GM18526 (cell line): ENCODE measurements around the gene UBTD2.

ENCODE experiments used
- POLR2A ChIP-seq: IDR thresholded peaks from 3 replicates; pipeline ENCODE4 v1.6.1; 2011; ENCODE audit not compliant: insufficient read length; ENCODE audit errors: extremely low read depth

The UBTD2 gene, protein sequence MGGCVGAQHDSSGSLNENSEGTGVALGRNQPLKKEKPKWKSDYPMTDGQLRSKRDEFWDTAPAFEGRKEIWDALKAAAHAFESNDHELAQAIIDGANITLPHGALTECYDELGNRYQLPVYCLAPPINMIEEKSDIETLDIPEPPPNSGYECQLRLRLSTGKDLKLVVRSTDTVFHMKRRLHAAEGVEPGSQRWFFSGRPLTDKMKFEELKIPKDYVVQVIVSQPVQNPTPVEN

GRCh38 chr5:172283020-172283861, at the start of gene UBTD2:
Gene UBTD2 (minus strand): TSS chr5:172283764. CDS start chr5:172283665, 99 bp downstream.
- TF ChIP-seq POLR2A = no peak

GRCh38 chr5:172325452-172325851, 41.9 kb upstream of the UBTD2 start:
- no peak for TF ChIP-seq POLR2A

DNA sequence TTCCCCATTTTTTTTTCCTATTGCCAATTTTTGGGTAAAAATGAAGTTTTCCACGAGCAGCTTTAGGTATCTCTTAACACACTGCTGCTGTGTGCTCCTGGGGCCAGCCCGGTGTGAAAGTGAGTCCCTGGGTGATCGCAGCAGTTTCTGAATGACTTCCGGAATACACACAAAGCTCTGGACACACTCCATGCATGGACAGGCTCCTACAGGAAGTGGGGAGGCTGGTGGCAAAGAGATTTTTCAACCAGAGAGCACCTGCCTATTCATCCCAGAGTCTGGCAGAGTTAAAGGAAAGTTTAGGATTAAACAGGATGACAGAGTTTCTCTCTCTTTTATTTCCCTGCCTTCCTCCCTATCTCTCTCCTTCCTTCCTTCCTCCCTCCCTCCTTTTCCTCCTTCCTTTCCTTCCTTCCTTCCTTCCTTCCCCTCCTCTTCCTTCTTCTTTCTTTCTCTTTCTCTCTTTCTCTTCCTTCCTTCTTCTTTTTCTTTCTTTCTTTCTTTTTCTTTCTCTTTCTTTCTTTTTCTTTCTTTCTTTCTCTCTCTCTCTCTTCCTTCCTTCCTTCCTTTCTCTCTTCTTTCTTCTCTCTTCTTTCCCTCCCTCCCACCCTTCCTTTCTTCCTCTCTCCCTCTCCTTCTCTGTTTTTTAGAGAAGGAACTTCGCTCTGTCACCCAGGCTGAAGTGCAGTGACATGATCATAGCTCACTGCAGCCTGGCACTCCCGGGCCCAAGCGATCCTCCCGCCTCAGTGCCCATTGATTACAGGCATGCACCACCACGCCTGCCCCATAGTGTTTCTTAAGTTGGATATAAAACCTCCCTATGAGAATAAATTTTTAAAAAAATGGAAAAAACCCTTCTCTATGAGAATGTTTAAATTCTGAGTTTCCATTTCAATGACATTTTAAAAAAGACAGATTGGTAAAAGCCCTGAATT, 38.7 kb upstream of the UBTD2 start:
- no peak for TF ChIP-seq POLR2A

DNA sequence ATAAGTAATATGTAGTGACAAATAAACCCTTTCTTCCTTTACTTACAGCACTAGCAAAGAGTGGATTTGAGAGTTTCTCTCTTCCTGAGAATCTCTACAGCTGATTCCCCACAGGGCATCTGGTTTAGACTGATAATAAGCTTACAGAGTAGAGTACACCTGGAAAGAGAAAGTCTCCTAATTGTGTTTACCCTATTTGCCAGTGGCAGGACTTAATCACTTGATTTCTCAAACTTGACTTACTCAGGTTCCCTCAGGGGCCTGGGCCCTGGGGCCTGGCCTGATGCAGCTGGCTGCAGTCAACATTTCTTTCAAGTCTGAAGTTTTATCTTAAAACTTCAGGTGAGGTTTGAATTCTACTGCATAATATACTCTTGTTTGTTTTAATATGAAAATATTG, 38.0 kb upstream of the UBTD2 start:
- no peak for TF ChIP-seq POLR2A

GRCh38 chr5:172319708-172320441, 36.3 kb upstream of the UBTD2 start:
- TF ChIP-seq POLR2A = no peak

GRCh38 chr5:172315587-172316493, 32.3 kb upstream of the UBTD2 start:
- no peak for TF ChIP-seq POLR2A

DNA sequence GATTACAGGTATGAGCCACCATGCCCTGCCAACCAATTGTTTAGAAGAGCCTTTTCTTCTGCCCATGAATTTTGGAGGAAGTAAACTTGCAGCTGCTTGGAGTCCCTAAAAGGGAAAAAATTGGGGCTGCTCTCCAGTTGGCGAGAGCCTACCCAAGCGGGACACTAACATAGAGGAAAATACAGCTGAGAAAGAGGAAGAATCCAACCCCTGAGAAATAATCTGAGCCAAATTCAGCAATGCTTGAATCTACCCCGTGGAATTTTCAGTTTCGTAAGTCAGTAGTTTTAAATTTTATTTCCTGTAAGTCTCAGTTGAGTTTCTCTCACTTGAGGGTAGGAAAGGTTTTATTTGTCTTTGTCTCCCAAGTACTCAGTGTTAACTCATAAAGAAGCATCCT, 30.4 kb upstream of the UBTD2 start:
- TF ChIP-seq POLR2A = no peak

DNA sequence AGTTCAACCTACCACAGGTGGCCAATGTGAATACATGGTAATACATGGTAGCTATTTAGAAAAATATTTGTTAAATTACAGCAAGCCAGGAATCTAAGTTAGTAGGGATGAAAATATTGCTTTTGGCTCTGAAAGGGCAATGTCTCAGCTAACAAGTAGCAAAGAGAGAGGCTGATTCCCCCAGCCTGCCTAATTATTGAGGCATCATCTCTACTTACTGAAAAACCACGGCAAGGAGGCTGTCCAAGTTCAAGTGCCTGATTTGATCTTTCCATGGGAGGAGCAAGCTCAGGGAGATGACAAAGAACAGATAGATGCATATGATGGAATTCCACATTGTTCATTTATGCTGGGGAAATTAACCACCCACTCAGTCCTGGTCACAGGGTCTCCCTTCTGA, 28.7 kb upstream of the UBTD2 start:
- no peak for TF ChIP-seq POLR2A

DNA sequence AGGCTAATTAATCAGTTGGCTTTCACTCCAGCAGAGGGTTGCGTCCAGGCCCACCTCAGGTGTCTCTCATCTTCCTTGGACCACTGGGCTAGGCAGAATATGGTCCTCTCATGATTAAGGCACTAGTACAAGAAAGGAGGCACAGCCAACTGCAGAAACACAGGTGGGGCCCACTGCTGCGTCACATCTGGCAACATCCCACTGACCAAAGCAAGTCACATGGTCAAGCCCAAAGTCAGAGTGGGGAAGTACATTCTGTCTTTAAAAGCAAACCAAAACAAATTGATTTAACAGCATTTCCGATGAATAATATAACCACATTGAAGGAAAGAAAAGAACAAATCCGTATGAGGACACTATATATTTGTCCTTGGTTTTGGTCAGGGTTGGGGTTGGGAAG, 28.0 kb upstream of the UBTD2 start:
- no peak for TF ChIP-seq POLR2A

DNA sequence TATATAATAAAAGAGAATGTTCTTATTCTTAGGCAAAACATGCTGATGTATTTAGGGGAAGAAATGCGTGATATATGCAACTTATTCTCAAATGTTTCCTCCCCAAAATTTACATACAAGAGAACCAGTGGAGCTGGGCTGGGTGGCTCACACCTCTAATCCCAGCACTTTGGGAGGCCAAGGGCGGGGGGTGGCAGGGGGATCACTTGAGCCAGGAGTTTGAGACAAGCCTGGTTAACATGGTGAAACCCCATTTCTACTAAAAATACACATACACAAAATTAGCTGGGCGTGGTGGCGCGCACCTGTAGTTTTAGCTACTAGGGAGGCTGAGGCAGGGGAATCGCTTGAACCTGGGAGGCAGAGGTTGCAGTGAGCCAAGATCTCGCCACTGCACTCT, 27.5 kb upstream of the UBTD2 start:
- no peak for TF ChIP-seq POLR2A

DNA sequence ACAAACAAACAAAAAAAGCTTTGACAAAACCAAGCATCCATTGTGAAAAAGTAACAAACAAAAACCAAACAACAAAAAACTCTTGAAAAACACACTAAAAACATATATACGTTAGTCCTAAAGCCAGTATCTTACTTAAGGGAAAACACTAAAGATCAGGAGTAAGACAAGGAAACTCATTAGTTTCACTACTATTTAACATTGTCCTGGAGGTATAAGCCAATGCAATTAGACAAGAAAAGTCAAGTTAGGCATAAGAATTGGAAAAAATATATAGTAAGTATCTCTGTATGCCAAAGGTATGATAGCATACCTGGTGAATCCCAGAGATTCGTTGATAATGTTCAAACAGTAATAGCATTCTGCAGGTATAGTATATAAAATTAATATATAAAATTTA, 21.8 kb upstream of the UBTD2 start:
- no peak for TF ChIP-seq POLR2A

- no peak for TF ChIP-seq POLR2A
Observed at GRCh38 chr5:172303572-172304335, 20.2 kb upstream of the UBTD2 start.

DNA sequence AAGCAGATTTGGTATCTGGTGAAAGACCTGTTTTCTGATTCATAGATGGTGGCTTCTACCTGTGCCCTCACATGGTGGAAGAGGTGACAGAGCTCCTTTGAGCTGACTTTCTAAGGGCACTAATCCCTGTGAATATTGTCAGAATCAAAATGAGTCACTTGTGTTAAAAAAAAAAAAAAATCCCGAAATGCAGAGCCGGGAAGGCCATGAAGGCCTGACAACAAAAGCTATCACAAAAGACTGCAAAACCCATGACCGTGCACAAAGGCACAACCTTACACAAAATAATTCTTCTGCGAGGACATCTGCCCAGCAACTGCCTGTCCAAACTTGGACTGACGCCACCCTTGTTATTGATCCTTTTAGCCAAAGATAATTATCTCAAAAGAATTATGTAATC, 19.6 kb upstream of the UBTD2 start:
- TF ChIP-seq POLR2A = no peak

- no peak for TF ChIP-seq POLR2A
Observed at GRCh38 chr5:172302047-172302710, 18.6 kb upstream of the UBTD2 start.
